Activated CD4-positive, alpha-beta T cell treated with anti-CD3 and anti-CD28 coated beads, Interleukin-2, amount 50 U/mL, for 24 hours (primary cell): ENCODE results near the gene CA10.

Source experiments
- DNase-seq, 2 donors: peaks; one replicate each; pipeline ENCODE4 v3.0.0-alpha.2; 2020; ENCODE audit warnings: low read depth in 1 of 2, low spot score in 1 of 2

Gene CA10

DNA sequence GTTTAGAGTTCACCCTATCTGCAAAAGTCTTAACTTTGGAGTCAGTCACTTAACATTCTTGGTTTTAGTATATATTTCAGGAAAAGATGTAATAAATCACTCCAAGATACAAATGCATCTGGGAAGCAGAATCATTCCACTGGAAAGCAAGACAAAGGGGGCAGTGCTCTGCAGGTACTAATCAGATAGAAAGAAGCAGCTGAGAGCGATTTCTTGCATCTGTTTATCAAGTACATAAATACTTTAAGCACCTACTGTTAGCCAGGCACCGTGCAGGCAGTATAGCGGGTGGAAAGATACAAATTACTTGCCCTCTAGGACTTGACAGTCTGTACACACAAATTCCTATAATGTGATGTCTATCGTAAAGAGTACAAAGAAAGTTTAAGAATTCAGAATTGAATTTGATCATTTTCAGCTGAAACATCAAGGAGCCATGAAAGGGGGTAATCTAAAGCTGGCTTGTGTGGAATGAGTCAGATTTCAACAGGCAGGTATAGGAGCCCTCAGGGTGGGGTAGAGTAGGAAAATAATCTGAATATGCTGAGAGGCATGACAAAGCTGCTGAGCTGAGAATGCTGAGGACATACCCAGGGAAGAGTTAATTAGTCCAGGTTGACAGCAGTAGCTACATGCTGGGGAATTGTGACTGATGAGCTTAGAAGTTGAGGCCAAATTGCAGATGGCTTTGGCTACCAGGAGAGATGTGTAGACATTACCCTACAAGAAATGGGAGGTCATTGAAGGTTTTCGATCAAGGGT, 110.2 kb downstream of the CA10 start:
- DNase-seq, result no peak

DNA sequence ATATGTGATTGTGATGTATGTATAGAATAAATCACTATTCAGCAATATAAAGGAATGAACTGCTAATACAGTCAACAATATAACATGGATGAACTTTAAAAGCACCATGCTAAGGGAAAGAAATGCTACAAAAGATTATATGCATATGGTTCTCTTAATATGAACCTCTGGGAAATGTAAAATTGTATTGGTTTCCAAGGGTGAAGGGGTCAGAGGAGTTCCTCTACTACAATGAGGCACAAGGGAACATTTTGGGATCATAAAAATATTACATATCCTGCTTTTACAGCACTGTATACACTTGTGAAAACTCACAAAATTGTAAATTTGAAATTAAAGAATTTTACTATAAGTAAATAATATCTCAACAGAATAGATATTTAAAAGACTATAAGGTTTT, 111.4 kb downstream of the CA10 start:
- no peak for DNase-seq

DNA sequence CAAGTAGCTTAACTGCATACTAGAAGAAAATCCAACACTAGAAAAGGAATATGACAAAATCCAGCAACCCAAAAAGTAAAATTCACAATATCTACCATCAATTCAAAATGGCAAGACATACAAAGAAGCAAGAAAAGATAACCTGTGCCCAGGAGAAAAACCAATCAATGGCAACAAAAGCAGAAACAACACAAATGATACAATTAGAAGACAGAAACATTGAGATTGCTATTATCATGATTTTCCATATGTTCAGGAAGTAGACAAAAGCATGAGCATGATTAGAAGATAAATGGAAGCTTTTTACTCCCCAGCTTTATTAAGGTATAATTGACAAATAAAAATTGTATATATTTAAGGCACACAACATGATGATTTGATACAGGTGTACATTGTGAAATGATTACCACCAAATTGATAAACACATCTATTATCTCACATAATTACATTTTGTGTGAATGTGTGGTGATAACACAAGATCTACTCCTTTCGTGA, 117.3 kb downstream of the CA10 start:
- DNase-seq, result no peak

DNA sequence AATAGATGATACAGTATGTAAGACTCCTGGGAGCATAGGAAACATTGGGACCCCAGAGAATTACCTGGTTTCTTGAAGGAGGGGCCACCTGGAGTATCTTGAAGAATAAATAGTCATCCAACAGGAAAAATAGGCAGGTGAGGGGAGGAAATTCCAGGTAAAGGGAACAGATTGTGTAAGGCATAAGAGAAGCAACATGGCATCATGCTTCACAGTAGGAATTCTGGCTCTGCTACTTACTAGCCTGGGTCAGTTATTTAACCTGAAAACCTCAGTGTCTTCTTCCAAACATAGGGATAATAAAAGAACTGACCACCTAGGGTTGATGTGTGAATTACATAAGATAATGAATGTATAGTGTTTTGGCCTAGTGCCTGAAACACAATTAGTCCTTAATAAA, 122.1 kb downstream of the CA10 start:
- no peak for DNase-seq

DNA sequence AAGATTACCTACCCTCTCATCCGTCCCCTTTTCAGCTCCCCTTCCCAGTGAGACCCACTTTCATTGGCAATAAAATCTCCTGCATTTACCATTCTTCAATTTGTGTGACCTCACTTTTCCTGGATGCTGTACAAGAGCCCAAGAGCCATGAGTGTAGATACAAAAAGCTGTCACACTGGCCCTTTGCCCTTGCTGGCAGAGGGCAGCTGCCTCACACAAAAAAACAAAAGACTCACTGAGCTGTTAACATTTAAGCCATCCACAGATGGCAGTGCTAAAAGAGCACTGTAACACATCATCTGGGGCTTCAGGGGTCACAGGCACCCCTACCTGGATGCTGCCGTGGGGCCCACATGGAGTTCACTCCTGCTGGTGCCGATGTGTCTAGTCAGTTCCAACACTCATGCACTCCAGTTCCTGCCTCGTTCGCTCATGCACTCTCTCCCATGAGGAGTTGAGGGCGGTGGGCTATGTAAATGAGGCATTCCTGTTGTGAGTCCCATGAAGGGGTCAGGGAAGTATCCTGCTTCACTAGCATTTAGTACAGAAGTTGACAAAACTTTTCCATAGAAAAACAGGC, 123.1 kb downstream of the CA10 start:
- DNase-seq, result no peak

DNA sequence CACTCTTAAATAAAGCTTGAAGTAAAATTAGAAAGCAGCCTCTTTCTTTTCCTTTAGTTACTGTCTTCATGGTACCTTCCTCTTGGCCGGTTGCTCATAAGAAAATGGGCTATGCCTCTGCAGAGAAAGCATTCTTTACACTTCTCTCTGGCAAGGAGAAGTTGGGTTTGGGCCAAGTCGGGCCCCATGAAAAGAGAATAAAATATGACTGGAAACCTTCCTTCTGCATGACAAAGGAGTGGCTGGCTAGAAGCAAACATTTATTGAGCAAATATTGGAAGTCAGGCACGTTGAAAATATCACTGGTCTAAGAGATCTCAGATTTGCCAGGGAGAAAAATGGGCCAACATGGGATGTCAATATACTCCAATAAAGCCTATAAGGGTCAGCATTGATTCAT, 126.1 kb downstream of the CA10 start:
- DNase-seq, result no peak

DNA sequence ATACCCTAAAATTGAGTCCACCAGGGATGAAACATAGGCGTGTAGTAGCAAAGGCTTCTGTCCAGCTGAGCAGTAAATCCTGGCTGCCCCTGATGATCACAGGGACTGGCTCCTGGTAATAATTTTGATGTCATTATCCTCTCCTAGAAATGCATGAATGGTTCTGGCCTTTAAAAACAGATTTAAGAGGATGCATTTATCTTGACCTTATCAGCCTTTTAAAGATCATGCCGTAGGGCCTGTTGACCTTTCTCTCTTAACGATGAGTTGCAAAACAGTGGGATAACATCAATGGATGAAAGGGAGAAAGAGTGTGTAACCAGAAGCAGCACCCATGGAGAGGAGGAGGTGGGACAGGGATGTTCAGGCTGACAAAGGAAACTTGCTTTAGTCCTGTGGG, 128.5 kb downstream of the CA10 start:
- no peak for DNase-seq

DNA sequence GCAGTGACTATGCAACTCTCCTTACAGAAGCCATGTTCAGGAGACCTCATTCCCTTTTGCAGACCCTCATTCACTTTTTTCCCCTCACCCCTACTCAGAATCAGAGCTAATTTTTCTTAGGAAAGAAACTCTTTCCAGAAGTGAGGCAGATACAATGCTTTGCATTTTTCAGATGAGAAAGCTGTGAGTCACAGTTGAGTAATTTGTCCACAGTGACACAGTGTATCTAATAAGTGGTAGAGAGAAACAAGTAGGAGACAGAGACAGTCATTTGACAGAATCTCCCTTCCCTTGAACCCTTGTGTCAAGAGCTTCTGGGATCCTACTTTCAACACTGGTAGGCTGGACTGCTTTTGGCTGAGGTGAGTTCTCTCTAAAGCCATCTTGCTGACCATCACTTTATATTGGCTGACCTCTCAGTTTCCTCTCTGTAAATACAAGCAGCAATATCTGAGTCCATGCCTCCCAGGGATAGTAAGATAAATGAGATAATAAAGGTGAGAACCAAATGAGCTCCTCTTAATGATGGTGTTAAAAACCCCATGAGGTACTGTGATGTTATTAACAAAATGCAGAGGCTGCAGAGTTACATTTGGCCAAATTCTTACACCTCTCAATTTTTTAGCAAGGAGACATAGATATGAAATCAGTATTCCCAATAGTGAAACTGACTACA, 130.8 kb downstream of the CA10 start:
- DNase-seq, result no peak

DNA sequence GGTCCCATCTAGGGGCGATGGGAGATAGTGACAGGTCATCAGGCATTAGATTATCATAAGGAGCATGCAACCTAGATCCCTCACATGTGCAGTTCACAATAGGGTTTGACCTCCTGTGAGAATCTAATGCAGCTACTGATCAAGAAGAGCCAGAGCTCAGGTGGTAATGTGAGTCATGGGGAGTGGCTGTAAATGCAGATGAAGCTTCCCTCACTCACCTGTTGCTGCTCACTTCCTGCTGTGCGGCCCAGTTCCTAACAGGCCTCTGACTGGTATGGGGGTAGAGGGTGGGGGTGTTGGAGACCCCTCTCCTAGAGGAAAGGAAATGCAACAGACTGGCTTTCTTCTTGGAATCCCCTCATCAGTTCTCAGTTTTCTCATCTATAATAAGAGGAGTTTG, 131.4 kb downstream of the CA10 start:
- DNase-seq, result no peak

DNA sequence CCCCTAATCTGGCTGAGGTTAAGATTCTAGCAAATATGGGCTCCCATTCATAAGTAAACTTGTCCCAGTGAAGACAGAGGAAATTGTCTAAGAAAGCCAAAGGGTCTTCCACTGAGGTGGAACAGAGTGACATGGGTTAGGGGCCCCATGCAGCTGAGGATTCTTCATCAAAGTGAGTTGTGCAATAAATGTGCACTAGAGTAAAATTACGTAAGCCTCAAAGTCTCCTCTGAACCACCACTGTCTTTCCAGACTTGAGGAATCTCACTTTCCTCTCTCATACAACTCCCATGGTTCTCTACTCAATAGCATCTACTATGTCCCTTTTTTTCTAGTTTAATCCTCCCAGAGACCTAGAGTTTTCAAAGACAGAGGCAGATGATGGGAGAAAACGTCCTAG, 132.4 kb downstream of the CA10 start:
- no peak for DNase-seq

DNA sequence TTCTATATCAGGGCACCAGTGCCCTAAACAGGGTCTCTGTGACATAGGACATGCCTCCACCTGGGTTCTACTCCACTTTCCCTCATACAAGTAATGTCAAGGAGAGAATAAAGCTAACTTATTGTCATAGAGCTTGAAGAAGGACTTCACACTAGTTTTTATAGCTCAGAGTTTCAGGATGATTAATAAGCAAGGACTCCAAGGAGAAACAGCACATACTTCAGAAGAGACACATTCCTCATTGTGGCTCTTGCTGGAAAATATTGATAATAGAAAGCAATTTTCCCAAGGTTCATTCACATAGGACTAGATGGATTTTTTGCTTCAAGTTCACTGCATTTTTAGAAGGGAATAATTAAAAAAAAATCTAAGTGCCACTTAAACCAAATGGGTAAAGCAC, 133.3 kb downstream of the CA10 start:
- DNase-seq, result no peak

DNA sequence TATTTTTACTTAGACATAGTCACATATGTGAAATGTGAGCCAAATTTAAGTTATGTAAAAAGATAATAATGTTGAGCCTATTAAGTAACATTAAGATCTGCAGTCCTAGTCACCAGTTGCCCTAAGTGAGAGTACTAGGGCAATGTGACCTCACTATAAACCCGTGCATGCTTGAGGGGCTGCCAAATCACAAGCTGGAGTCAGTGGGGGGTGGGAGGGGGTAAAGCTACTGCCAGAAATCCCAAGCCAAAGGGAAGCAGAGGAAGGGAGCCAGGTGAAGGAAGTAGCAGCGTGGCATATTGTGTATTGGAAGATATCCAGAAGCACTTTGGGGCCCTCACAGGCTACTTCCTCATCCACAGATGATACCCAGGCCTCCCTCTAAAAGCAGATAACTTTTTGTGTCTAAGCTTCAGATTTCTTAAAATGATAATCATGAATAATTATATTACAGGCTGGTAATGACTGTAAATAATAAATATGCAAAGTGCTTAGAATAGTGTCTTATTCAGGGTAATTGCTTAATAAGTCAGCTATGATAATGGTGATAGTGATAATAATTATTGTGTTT, 134.1 kb downstream of the CA10 start:
- no peak for DNase-seq

DNA sequence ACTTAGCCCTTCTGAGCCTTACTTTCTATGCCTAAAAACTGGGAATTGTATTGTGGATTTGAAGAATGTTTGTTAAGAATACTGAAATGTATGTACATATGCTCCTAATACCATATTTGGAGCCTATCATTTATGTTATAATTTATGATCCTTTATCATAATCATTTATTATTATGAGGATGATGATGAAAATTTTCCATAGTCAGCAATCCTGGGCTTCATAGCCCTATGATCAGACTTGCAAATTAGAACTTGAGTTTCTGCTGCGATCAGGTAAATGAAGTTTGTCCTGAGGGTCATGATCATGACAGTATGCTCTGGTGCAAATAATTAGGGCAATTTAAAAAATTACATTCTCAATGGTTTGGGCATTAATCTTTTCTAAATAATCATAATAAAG, 147.4 kb downstream of the CA10 start:
- no peak for DNase-seq

DNA sequence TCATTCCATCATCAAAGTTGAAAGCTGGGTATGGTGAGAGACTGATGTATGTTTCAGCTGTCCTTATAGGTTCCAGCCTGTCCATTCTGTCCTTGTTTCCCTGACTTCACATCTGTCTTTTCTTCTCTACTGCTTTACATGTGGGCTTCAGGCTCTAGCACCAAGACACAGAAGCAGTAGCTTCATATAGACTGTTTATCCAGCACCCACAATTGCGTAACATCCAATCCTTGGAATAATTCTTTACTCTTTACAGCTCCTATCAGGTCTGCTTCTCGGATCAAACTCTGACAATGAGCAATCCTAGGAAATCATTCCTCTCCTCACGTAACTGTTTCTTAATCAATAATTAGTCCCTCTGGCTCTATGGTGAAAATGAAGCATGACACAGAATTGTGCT, 158.9 kb downstream of the CA10 start:
- DNase-seq, result no peak

DNA sequence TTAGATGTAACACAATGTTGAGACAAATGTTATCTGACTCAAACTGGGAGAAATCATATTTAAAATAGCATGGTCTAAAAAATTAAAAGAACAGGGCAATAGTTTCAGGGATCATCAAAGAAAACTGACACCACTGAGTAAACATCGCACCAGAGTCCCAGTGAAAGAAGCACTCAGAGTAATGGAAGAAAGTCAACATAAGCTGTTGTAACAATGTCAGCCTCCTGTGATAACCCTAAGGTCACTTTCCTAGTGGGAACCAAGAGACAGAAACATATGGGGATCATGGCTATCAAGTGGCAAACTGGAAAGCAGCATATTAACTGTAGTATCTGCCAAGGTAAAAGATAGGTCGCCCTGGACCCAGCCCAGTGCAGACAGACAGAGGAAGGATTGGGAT, 160.8 kb downstream of the CA10 start:
- DNase-seq, result no peak

DNA sequence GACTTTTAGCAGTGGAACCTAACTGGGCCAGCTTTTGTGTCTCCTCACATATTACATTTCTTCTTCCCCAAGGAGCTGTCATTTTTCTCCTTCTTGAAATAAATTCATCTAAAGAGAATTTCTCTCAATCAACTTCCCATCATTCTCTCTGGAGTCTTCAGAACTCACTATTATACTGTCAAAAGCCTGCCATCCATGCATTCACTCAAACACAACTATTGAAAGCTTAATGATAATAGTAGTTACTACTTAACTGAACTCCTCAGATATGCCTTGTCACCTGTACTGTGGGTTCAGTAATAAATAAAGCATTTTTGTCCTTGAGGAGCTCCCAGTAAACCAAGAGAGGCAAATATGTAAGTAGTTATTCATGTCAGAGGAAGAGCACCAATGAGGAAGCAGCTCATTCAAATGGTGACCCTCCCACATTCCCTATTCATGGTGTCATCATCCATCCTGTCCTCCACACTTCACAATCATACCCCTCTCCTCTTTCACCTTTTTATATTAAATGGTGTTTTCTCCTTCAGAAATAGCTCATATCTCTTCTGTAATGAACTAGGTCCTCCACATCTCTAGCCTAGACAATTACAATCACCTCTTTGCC, 162.6 kb downstream of the CA10 start:
- DNase-seq, result no peak

DNA sequence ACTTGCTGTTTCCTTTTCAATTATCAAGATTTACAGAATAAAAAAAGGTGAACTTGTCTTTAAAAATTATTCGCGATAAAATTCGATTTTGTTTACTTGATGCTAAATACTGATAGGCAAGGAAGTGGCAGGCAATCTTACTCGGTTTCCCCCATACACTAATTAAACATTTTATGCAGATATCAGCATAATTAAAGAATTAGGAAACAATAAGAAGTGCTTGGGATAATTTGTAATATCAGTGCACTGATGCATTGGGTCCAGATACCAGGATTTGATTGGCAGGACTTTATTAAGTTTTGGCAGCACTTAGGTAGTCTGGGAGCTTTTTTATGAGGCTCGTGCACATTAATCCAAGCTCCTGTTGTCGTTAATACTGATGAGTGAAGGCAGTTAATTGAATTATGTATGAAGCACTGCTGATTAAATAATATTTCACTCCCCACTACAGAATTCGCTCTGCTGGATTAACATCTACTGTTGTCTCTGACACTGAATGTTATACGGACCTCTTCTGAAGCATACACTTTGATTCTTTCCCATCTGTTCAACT, 165.6 kb downstream of the CA10 start:
- no peak for DNase-seq

DNA sequence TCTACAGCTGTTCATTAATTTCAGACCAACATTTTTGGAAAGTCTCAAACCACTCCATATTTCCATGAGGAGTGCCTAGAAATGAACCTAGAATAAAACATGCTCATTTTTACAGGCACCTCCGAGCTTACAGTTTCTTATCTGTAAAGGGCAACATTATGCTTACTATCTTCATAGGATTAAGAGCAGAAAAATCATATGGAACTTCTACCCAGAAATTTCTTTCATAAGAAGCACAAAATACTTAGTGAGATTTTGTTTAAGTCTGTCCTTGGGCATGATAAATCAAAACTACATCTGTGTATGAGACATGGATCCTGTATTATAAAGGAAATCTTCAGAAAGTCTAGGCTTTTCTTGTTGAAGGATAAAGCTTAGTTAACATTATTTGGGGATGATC, 187.4 kb downstream of the CA10 start:
- DNase-seq, result no peak

DNA sequence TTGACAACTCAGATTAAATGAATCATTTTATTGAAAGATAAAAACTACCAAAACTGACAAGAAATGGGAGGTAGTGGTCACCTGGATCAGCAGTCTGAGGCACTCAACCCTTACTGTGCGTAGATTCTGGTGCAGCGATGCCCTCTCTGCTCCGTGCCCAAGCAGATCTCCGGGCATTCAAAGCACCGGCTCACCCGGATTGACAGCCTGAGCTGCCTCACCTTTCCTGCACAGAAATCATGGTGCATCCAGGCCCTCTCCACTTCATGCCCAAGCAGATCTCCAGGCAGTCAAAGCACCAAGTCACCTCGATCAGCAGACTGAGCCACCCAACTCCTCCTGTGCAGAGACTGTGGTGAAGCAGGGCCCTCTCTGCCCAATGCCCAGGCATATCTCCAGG, 196.8 kb downstream of the CA10 start:
- no peak for DNase-seq

DNA sequence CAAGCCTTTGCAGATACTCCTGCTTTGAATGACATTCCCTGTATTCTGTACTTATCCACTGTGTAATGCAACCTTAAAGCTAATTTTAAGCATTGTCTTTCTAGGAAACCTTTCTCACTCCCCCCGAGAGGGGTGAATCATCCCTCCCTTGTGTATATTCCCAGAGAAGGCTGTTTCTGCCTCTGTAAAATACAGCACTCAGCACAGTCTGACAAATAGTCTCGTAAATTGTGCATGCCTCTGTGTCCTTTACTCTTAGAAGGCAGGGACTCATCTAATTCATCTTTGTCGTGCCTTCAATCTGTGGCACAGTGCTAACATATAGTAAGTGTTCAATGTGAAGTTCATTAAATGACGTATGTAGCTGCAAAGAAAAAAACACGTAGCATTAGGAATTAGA, 200.7 kb downstream of the CA10 start:
- no peak for DNase-seq

DNA sequence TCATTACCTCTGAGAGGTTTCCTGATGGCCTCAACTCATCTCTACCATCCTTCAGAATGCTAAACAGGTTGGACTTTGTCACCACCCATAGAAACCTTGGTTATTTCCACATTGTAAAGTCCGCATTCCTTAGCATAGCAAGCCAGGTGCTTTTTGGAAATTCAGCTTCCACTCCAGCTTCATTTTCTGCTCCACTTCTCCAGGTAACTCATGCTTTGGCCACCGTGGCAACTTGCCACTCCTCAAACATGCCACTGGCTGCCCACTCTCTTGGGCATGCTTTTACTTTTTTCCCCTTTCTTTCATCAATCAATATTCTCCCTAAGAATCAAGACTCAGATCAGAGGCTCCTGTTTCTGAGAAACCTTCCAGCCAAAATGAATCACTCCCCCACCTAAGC, 203.3 kb downstream of the CA10 start:
- no peak for DNase-seq
